ENCODE results near the gene CAPZA2. TPM values are rescaled to one million over a fixed set of nuclear protein-coding genes. Genes with fewer than 3 reads are reported as not detected.
A peak's percentile ranks its signal among the peaks of the same experiment; 100 is the strongest.
"Not testable (repeated sequence)": the region's sequence is repeated elsewhere in the genome, so short reads cannot be mapped to it uniquely, and the experiment has no call there.

Gene CAPZA2
- total RNA-seq (117 and 150 TPM in 2 replicates), polyA plus RNA-seq (348 and 371 TPM in 2 replicates)

DNA sequence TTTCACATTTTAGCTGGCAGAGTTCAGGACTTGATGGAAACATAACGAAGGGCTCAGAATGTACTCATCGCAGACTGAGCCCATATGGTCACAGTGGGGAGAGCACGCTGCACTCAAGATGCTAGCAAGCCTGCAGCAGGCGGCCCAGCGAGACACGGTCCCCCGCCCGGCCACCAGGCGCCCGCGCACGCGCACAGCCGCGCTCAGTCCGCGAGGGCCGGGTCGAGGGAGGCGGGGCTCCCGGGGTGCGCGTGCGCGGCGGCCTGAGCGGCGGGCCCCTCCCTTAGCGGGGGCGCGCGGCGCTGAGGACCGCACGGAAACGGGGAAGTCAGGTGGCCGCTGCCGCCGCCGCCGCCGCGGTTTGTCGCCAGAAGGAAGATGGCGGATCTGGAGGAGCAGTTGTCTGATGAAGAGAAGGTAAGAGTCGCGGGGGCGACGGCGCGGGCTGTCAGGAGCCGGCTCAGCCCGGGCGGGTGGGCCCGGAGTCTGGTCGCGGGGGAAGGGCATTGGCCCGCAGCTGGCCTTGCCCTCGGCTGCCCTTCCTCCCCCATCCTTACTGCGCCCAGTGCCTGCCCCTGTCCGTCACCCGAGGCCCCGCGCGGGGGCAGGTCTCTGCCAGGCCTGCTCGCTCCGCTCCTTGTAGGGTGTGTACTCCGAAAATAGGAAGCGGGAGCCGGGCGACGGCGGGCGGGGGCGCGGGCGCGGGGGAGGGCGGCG, at the start of gene CAPZA2:
CAPZA2 (plus strand) TSS at position 354 of the 717 bp plus-strand sequence; CDS start at position 379, 25 bp downstream.
- Histone ChIP-seq H3K4me1 (ENCODE audit: low read depth) (no peaks in the 10 kb centered on the region), H3K36me3 (no peaks in the 10 kb centered on the region), H3K27ac (peak within 1 kb of the TSS; percentile 99), H3K27me3 (no peaks in the 10 kb centered on the region), H3K4me3 (peak within 1 kb of the TSS; percentile 80), H3K9me3 (ENCODE audit: low read depth) (no peaks in the 10 kb centered on the region)
- TF ChIP-seq, protein P1, sequence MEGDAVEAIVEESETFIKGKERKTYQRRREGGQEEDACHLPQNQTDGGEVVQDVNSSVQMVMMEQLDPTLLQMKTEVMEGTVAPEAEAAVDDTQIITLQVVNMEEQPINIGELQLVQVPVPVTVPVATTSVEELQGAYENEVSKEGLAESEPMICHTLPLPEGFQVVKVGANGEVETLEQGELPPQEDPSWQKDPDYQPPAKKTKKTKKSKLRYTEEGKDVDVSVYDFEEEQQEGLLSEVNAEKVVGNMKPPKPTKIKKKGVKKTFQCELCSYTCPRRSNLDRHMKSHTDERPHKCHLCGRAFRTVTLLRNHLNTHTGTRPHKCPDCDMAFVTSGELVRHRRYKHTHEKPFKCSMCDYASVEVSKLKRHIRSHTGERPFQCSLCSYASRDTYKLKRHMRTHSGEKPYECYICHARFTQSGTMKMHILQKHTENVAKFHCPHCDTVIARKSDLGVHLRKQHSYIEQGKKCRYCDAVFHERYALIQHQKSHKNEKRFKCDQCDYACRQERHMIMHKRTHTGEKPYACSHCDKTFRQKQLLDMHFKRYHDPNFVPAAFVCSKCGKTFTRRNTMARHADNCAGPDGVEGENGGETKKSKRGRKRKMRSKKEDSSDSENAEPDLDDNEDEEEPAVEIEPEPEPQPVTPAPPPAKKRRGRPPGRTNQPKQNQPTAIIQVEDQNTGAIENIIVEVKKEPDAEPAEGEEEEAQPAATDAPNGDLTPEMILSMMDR (IDR thresholded peaks at IDR 0.05; ENCODE audit: low read depth, low read length), result peak; percentile 14
- peak; percentile 94 to 96 for DNase-seq (ENCODE audit: low read depth in 1 of 2, low spot score in 1 of 2)

DNA sequence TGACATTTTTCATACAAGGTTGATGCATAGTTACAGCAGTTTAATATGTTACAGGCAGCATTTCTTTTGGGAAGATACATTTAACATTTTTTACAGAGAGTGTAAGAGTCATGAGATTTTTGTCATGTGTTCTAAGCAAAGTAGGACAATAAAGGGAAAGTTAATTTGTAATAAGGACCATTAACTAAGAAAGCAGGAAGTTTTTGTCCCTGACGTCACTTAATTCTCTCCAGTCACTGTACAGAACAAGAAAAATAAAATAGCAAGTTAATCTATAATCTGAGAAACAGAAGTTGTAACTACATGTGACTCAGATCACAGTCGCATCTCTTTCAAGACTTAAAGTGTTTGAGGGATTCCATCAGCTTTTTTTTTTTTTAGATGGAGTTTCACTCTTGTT, 49.5 kb upstream of the CAPZA2 start:
- Histone ChIP-seq H3K4me1 (ENCODE audit: low read depth) (peaks cover 8% of the 10 kb centered on the region), H3K4me3 (no peak overlapping the region)
- no peak for DNase-seq (ENCODE audit: low read depth in 1 of 2, low spot score in 1 of 2)

DNA sequence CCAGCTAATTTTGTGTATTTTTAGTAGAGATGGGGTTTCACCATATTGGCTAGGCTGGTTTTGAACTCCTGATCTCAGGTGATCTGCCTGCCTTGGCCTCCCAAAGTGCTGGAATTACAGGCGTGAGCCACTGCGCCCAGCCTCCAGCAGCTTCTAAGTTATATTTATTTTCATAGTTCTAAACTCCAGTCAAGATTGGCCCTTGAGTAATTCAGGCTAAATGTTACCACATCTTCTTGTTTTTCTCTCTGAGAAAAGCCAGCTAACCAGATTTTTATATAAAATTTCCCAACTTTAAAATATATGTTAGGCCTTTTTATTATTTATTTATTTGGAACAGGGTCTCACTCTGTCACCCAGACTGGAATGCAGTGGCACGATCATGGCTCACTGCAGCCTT, 49.0 kb upstream of the CAPZA2 start:
- H3K36me3 ChIP-seq; H3K4me3 ChIP-seq; H3K9me3 ChIP-seq (ENCODE audit: low read depth); H3K4me1 ChIP-seq (ENCODE audit: low read depth); H3K27me3 ChIP-seq; H3K27ac ChIP-seq: not testable (repeated sequence)
- DNase-seq (ENCODE audit: low read depth in 1 of 2, low spot score in 1 of 2), result peak in 1 of 2 donors; percentile 13

More for the DNA sequence above, 49.5 kb upstream of the CAPZA2 start:
- no peak overlapping the region for H3K27ac ChIP-seq
- H3K27me3 ChIP-seq, result no peaks in the 10 kb centered on the region
- no peaks in the 10 kb centered on the region for H3K9me3 ChIP-seq (ENCODE audit: low read depth)
- TF ChIP-seq, protein P1 (IDR thresholded peaks at IDR 0.05; ENCODE audit: low read depth, low read length), result no peak
- H3K36me3 ChIP-seq, result no peaks in the 10 kb centered on the region

DNA sequence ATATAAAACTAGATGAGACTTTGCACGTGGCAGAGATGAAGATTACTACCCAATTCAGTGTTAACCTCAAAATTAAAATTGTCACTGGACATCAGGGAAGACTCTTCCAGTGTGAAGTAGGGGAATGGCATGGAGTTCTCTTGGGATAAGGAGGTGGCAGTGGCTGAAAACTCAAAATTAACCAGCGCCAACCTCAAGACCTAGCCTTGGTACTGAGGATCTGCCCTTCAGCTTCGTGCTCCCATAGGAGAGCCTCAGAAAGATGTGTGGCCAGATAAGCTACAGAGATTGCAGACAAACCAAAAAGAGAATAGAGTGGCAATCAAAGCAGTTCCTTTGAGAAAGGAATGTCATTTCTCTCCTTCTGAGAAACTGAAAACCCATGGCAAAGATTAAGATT, 47.3 kb upstream of the CAPZA2 start:
- DNase-seq (ENCODE audit: low read depth in 1 of 2, low spot score in 1 of 2), result no peak
- Histone ChIP-seq H3K27me3 (no peaks in the 10 kb centered on the region), H3K36me3 (no peaks in the 10 kb centered on the region), H3K27ac (no peak overlapping the region), H3K4me3 (no peak overlapping the region), H3K4me1 (ENCODE audit: low read depth) (peaks cover 5% of the 10 kb centered on the region), H3K9me3 (ENCODE audit: low read depth) (no peaks in the 10 kb centered on the region)
- TF ChIP-seq, protein P1 (IDR thresholded peaks at IDR 0.05; ENCODE audit: low read depth, low read length), result no peak

DNA sequence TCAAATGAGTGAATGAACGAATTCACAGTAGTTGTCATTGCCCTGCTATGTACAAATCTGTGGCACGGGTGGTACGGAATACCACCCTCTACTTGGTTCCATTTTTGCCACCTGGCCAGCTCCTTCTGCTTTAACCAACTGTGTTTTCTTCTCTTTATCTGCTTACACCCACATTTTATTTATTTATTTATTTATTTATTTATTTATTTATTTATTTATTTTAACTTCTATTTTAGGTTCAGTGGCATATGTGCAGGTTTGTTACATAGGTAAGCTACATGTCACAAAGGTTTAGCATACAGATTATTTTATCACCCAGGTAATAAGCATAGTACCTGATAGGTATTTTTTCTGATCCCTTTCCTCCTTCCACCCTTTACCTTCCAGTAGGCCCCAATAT, 42.2 kb upstream of the CAPZA2 start:
- Histone ChIP-seq H3K27me3 (no peaks in the 10 kb centered on the region), H3K27ac (no peak overlapping the region)

DNA sequence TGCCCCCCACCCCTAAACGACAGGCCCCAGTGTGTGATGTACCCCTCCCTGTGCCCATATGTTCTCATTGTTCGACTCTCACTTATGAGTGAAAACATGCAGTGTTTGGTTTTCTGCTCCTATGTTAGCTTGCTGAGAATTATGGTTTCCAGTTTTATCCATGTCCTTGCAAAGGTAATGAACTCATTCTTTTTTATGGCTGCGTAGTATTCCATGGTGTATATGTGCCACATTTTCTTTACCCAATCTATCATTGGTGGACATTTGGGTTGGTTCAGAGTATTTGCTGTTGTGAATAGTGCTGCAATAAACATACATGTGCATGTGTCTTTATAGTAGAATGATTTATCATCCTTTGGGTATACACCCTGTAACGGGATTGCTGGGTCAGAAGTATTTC, 40.7 kb upstream of the CAPZA2 start:
- H3K27ac ChIP-seq; H3K9me3 ChIP-seq (ENCODE audit: low read depth); H3K4me3 ChIP-seq; H3K27me3 ChIP-seq; H3K36me3 ChIP-seq; H3K4me1 ChIP-seq (ENCODE audit: low read depth); DNase-seq (ENCODE audit: low read depth in 1 of 2, low spot score in 1 of 2): not testable (repeated sequence)

More for the DNA sequence above, 42.2 kb upstream of the CAPZA2 start:
- TF ChIP-seq, protein P1 (IDR thresholded peaks at IDR 0.05; ENCODE audit: low read depth, low read length), result no peak
- Histone ChIP-seq H3K36me3 (no peaks in the 10 kb centered on the region), H3K4me3 (no peak overlapping the region), H3K9me3 (ENCODE audit: low read depth) (no peaks in the 10 kb centered on the region), H3K4me1 (ENCODE audit: low read depth) (no peaks in the 10 kb centered on the region)
- DNase-seq (ENCODE audit: low read depth in 1 of 2, low spot score in 1 of 2), result no peak
